ENCODE measurements around the gene ARMC9.

- TF ChIP-seq CTCF (IDR thresholded peaks at IDR 0.05) (no peak), EP300 (IDR thresholded peaks at IDR 0.05; ENCODE audit: low read depth) (no peak)
Measured at GRCh38 chr2:231169488-231169887, 28.9 kb upstream of the ARMC9 start.
